ENCODE measurements around the gene PLEKHH1.

Gene PLEKHH1

GRCh38 chr14:67630186-67630585, 97.1 kb downstream of the PLEKHH1 start:
- DNase-seq (ENCODE audit: low read depth) = no peak

GRCh38 chr14:67630938-67631337, 97.8 kb downstream of the PLEKHH1 start:
- no peak for DNase-seq (ENCODE audit: low read depth)

- DNase-seq (ENCODE audit: low read depth) = no peak
Observed at GRCh38 chr14:67633451-67634147, 100.5 kb downstream of the PLEKHH1 start.

GRCh38 chr14:67636361-67636919, 103.3 kb downstream of the PLEKHH1 start:
- no peak for DNase-seq (ENCODE audit: low read depth)

- DNase-seq (ENCODE audit: low read depth) = no peak
Observed at GRCh38 chr14:67638642-67639041, 105.6 kb downstream of the PLEKHH1 start.
